HepG2 (cell line): ENCODE results near the gene TRRAP. TPM values are rescaled to one million over a fixed set of nuclear protein-coding genes. Genes with fewer than 3 reads are reported as not detected.

Source experiments
- DDIT3 ChIP-seq: sonication (generic); formaldehyde crosslinking; IDR thresholded peaks from 2 replicates; pipeline ENCODE4 v1.4.0; 2020; ENCODE audit warnings: mild to moderate bottlenecking, missing genetic modification reagents
- DRAP1 ChIP-seq: IDR thresholded peaks from 2 replicates; pipeline ENCODE4 v1.6.1; 2016; ENCODE audit warnings: missing genetic modification reagents, missing compliant biosample characterization
- HNF4G ChIP-seq, 2 experiments: sonication (generic) in 1 of 2; formaldehyde crosslinking in 1 of 2; IDR thresholded peaks; 2 replicates each; pipeline versions ENCODE4 v1.4.0 to v1.6.1; 2011 to 2020; ENCODE audit warnings: borderline replicate concordance in 2 of 2, low read depth in 2 of 2, mild to moderate bottlenecking in 2 of 2, low read length in 1 of 2, missing genetic modification reagents in 1 of 2, moderate library complexity in 1 of 2
- MEIS1 ChIP-seq: sonication (generic); formaldehyde crosslinking; IDR thresholded peaks from 2 replicates; pipeline ENCODE4 v1.9.0; 2021; ENCODE audit warnings: mild to moderate bottlenecking, missing genetic modification reagents, moderate library complexity, borderline replicate concordance
- PHF5A ChIP-seq: IDR thresholded peaks from one replicate; pipeline ENCODE4 v1.6.1; 2018; ENCODE audit warnings: low read depth, missing genetic modification reagents; ENCODE audit not compliant: unreplicated experiment
- PRPF4 ChIP-seq: fragments of 200-400 bp; formaldehyde crosslinking; IDR thresholded peaks from 2 replicates; pipeline ENCODE4 v1.6.1; 2016; ENCODE audit warnings: low read length, low read depth; ENCODE audit not compliant: poor library complexity, severe bottlenecking
- RORA ChIP-seq: sonication (generic); formaldehyde crosslinking; IDR thresholded peaks from 2 replicates; pipeline ENCODE4 v1.5.0; 2020; ENCODE audit warnings: mild to moderate bottlenecking, missing genetic modification reagents, moderate library complexity
- TBX3 ChIP-seq: fragments of 450-650 bp; IDR thresholded peaks from 2 replicates; pipeline ENCODE4 v1.6.1; 2017; ENCODE audit warnings: antibody characterized with exemption, mild to moderate bottlenecking, inconsistent platforms, borderline replicate concordance
- THAP7 ChIP-seq: sonication (generic); formaldehyde crosslinking; IDR thresholded peaks from 2 replicates; pipeline ENCODE4 v1.8.1; 2023; ENCODE audit warnings: mild to moderate bottlenecking, missing genetic modification reagents
- TP53 ChIP-seq: sonication (generic); formaldehyde crosslinking; conservative IDR thresholded peaks from 2 replicates; pipeline ENCODE4 v1.4.0; 2020; ENCODE audit warnings: missing genetic modification reagents
- ZNF121 ChIP-seq: sonication (generic); formaldehyde crosslinking; IDR thresholded peaks from 2 replicates; pipeline ENCODE4 v1.5.0; 2020; ENCODE audit warnings: mild to moderate bottlenecking, missing genetic modification reagents
- ZNF136 ChIP-seq: sonication (generic); formaldehyde crosslinking; IDR thresholded peaks from 2 replicates; pipeline ENCODE4 v1.8.1; 2022; ENCODE audit warnings: low read depth, mild to moderate bottlenecking, moderate library complexity, missing genetic modification reagents
- ZNF24 ChIP-seq: fragments of 450-650 bp; IDR thresholded peaks from 2 replicates; pipeline ENCODE4 v1.6.1; 2017; ENCODE audit warnings: antibody characterized with exemption, mild to moderate bottlenecking
- ZNF253 ChIP-seq: sonication (generic); formaldehyde crosslinking; IDR thresholded peaks from 2 replicates; pipeline ENCODE4 v1.8.0; 2022; ENCODE audit warnings: mild to moderate bottlenecking, missing genetic modification reagents, borderline replicate concordance
- ZNF260 ChIP-seq: sonication (generic); formaldehyde crosslinking; IDR thresholded peaks from 2 replicates; pipeline ENCODE4 v1.4.0; 2020; ENCODE audit warnings: missing genetic modification reagents, low read depth, mild to moderate bottlenecking, borderline replicate concordance
- ZNF317 ChIP-seq: sonication (generic); formaldehyde crosslinking; IDR thresholded peaks from 2 replicates; pipeline ENCODE4 v1.5.0; 2020; ENCODE audit warnings: mild to moderate bottlenecking, missing genetic modification reagents
- ZNF512B ChIP-seq: sonication (generic); formaldehyde crosslinking; IDR thresholded peaks from 2 replicates; pipeline ENCODE4 v1.5.1; 2020; ENCODE audit warnings: missing genetic modification reagents, mild to moderate bottlenecking, borderline replicate concordance
- ZNF567 ChIP-seq: sonication (generic); formaldehyde crosslinking; IDR thresholded peaks from 2 replicates; pipeline ENCODE4 v1.8.1; 2023; ENCODE audit warnings: mild to moderate bottlenecking, missing genetic modification reagents, borderline replicate concordance
- ZNF572 ChIP-seq: sonication (generic); formaldehyde crosslinking; IDR thresholded peaks from 2 replicates; pipeline ENCODE4 v1.5.1; 2020; ENCODE audit warnings: mild to moderate bottlenecking, missing genetic modification reagents
- ZNF737 ChIP-seq: sonication (generic); formaldehyde crosslinking; IDR thresholded peaks from 2 replicates; pipeline ENCODE4 v1.5.0; 2020; ENCODE audit warnings: missing genetic modification reagents, mild to moderate bottlenecking, borderline replicate concordance
- ZNF781 ChIP-seq: sonication (generic); formaldehyde crosslinking; IDR thresholded peaks from 2 replicates; pipeline ENCODE4 v1.5.1; 2020; ENCODE audit warnings: borderline replicate concordance, mild to moderate bottlenecking, missing genetic modification reagents; ENCODE audit errors: not compliant biosample characterization
- ZNF788 ChIP-seq: sonication (generic); formaldehyde crosslinking; IDR thresholded peaks from 2 replicates; pipeline ENCODE4 v1.5.0; 2020; ENCODE audit warnings: mild to moderate bottlenecking, missing genetic modification reagents, borderline replicate concordance
- ZNF792 ChIP-seq: IDR thresholded peaks from 2 replicates; pipeline ENCODE4 v1.6.1; 2016
- ZNF841 ChIP-seq: sonication (generic); formaldehyde crosslinking; IDR thresholded peaks from 2 replicates; pipeline ENCODE4 v1.8.1; 2023; ENCODE audit warnings: missing genetic modification reagents, borderline replicate concordance
- polyA plus RNA-seq, 8 experiments: library from polyadenylated mRNA; depleted of rRNA in 3 of 8; stranded (reverse) in 7 of 8; unstranded in 1 of 8; fragments of >200 nt; fragmentation: Illumina TruSeq in 4 of 8; extraction: Trizol in 4 of 8; gene quantifications; 2 replicates each; pipeline versions ENCODE4 v1.2.1 to v1.2.3, GENCODE V29; 2011 to 2016; ENCODE audit warnings: low read depth in 4 of 8, missing spikeins in 1 of 8, mixed read lengths in 1 of 8; ENCODE audit not compliant: insufficient read depth in 1 of 8
- total RNA-seq, 5 experiments: library from RNA; depleted of rRNA; stranded (reverse); fragments of >200 nt; fragmentation: Illumina TruSeq; extraction: Trizol; gene quantifications; 2 replicates each; pipeline ENCODE4 v1.2.3, GENCODE V29; 2016; ENCODE audit warnings: low read depth in 1 of 5

Gene TRRAP
- total and polyA plus RNA-seq, 2 of the 13 experiments (the other 11 are each of a cell fraction or from before 2014, with no cell fraction given): 8.6 to 10.5 TPM

- TF ChIP-seq MEIS1 (CRISPR knock-in tag): peak; percentile 30; the same call in 1 of the 2 replicates
- TF ChIP-seq ZNF788: 0 out of 2 replicates have a peak, but pooled peaks have one; percentile 32
- TF ChIP-seq PHF5A (CRISPR knock-in tag): no peak
- TF ChIP-seq RORA: no peak
- no peak for TF ChIP-seq ZNF737 (CRISPR knock-in tag)
- TF ChIP-seq ZNF317 (CRISPR knock-in tag): no peak
- TF ChIP-seq THAP7: no peak
- no peak for TF ChIP-seq ZNF572 (CRISPR knock-in tag)
- no peak for TF ChIP-seq TBX3
- TF ChIP-seq DDIT3 (CRISPR knock-in tag): no peak
- no peak for TF ChIP-seq ZNF792 (CRISPR knock-in tag)
- TF ChIP-seq ZNF24: no peak
- TF ChIP-seq TP53 (CRISPR knock-in tag): no peak
- no peak for TF ChIP-seq HNF4G (IDR thresholded peaks at IDR 0.05; ENCODE audit: borderline replicate concordance, low read depth, low read length)
- no peak for TF ChIP-seq HNF4G (CRISPR knock-in tag; IDR thresholded peaks at IDR 0.05; ENCODE audit: borderline replicate concordance, low read depth)
- no peak for TF ChIP-seq PRPF4
- no peak for TF ChIP-seq DRAP1 (CRISPR knock-in tag)
- TF ChIP-seq ZNF121 (CRISPR knock-in tag): peak; percentile 71
- no peak for TF ChIP-seq ZNF567
- TF ChIP-seq ZNF136: no peak
- TF ChIP-seq ZNF260 (CRISPR knock-in tag): no peak
- TF ChIP-seq ZNF512B (CRISPR knock-in tag): no peak
- no peak for TF ChIP-seq ZNF841 (CRISPR knock-in tag)
- TF ChIP-seq ZNF253 (CRISPR knock-in tag): no peak
- no peak for TF ChIP-seq ZNF781 (CRISPR knock-in tag)
Observed at GRCh38 chr7:98841179-98841997, 36.9 kb upstream of the TRRAP start (continued).
